Hematopoietic multipotent progenitor cell treated with erythropoietin and hydrocortisone succinate and interleukin-3 and kit ligand, for 15 days (in vitro differentiated cells): ENCODE results near the gene ZBTB44.
"Not testable (repeated sequence)": the region's sequence is repeated elsewhere in the genome, so short reads cannot be mapped to it uniquely, and the experiment has no call there.

Source experiments
- DNase-seq: peaks from one replicate; pipeline ENCODE4 v3.0.0-alpha.2; 2015; ENCODE audit warnings: low spot score

Gene ZBTB44

GRCh38 chr11:130312046-130312445, 2.7 kb downstream of the ZBTB44 start:
- no peak for DNase-seq

- DNase-seq: no peak
These were observed 4.1 kb downstream of the ZBTB44 start for GRCh38 chr11:130310622-130311021.

GRCh38 chr11:130308886-130309285, 5.8 kb downstream of the ZBTB44 start:
- DNase-seq: peak; percentile 68

GRCh38 chr11:130308059-130308458, 6.7 kb downstream of the ZBTB44 start:
- no peak for DNase-seq

- DNase-seq: no peak
These were observed 10.1 kb downstream of the ZBTB44 start for GRCh38 chr11:130304651-130305050.

- DNase-seq: no peak
These were observed 13.7 kb downstream of the ZBTB44 start for GRCh38 chr11:130301002-130301401.

- no peak for DNase-seq
These were observed 14.2 kb downstream of the ZBTB44 start for GRCh38 chr11:130300567-130300966.

- no peak for DNase-seq
These were observed 14.7 kb downstream of the ZBTB44 start for GRCh38 chr11:130299978-130300377.

- no peak for DNase-seq
These were observed 19.1 kb downstream of the ZBTB44 start for GRCh38 chr11:130295657-130296056.

- no peak for DNase-seq
These were observed 32.6 kb downstream of the ZBTB44 start for GRCh38 chr11:130282111-130282510.

GRCh38 chr11:130281341-130281740, 33.4 kb downstream of the ZBTB44 start:
- DNase-seq: not testable (repeated sequence)

GRCh38 chr11:130279989-130280388, 34.7 kb downstream of the ZBTB44 start:
- DNase-seq: no peak

- DNase-seq: no peak
These were observed 36.0 kb downstream of the ZBTB44 start for GRCh38 chr11:130278745-130279144.

GRCh38 chr11:130278151-130278550, 36.6 kb downstream of the ZBTB44 start:
- no peak for DNase-seq

- no peak for DNase-seq
These were observed 42.4 kb downstream of the ZBTB44 start for GRCh38 chr11:130272336-130272735.

- DNase-seq: no peak
These were observed 45.3 kb downstream of the ZBTB44 start for GRCh38 chr11:130269326-130269943.

GRCh38 chr11:130263351-130263750, 51.4 kb downstream of the ZBTB44 start:
- no peak for DNase-seq

- no peak for DNase-seq
These were observed 52.3 kb downstream of the ZBTB44 start for GRCh38 chr11:130262424-130262823.

- DNase-seq: no peak
These were observed 53.1 kb downstream of the ZBTB44 start for GRCh38 chr11:130261571-130261970.

GRCh38 chr11:130260742-130261141, 54.0 kb downstream of the ZBTB44 start:
- no peak for DNase-seq

GRCh38 chr11:130260080-130260627, 54.6 kb downstream of the ZBTB44 start:
- DNase-seq: no peak

- DNase-seq: not testable (repeated sequence)
These were observed 63.0 kb downstream of the ZBTB44 start for GRCh38 chr11:130251763-130252162.

GRCh38 chr11:130249929-130250328, 64.8 kb downstream of the ZBTB44 start:
- not testable (repeated sequence) for DNase-seq

GRCh38 chr11:130249371-130249770, 65.3 kb downstream of the ZBTB44 start:
- DNase-seq: no peak
